Sigmoid colon (tissue), 7 donors: ENCODE results near the gene DPP6. TPM values are rescaled to one million over a fixed set of nuclear protein-coding genes. Genes with fewer than 3 reads are reported as not detected.

Experiments used
- DNase-seq: peaks from one replicate; pipeline ENCODE4 v3.0.0-alpha.2; 2019
- H3K27ac ChIP-seq, 4 donors: fragments of 200-600 bp; sonication (generic); one replicate each; pipeline ENCODE4 v1.5.1; 2016 to 2019; ENCODE audit warnings: mild to moderate bottlenecking in 1 of 4
- H3K27me3 ChIP-seq, 3 donors: fragments of 200-600 bp; sonication (generic); one replicate each; pipeline ENCODE4 v1.5.1; 2019; ENCODE audit warnings: mild to moderate bottlenecking in 1 of 3
- H3K36me3 ChIP-seq, 4 donors: fragments of 200-600 bp; sonication (generic); one replicate each; pipeline ENCODE4 v1.5.1; 2016 to 2019
- H3K4me1 ChIP-seq, 4 donors: fragments of 200-600 bp; sonication (generic); one replicate each; pipeline ENCODE4 v1.5.1; 2017 to 2019
- H3K4me3 ChIP-seq, 4 donors: fragments of 200-600 bp; sonication (generic); one replicate each; pipeline ENCODE4 v1.5.1; 2017 to 2019; ENCODE audit warnings: mild to moderate bottlenecking in 2 of 4, moderate library complexity in 1 of 4
- H3K9me3 ChIP-seq, 4 donors: fragments of 200-600 bp in 3 of 4; sonication (generic) in 3 of 4; one replicate each; pipeline versions ENCODE4 v1.5.1 to v1.6.1; 2013 to 2019
- EP300 ChIP-seq, 4 donors: sonication (generic); formaldehyde crosslinking; IDR thresholded peaks; one replicate each; pipeline ENCODE4 v1.6.1; 2017; ENCODE audit warnings: antibody characterized with exemption in 4 of 4
- POLR2A ChIP-seq, 2 donors: fragments of 450-650 bp; IDR thresholded peaks; one replicate each; pipeline ENCODE4 v1.6.1; 2016; ENCODE audit warnings: antibody characterized with exemption in 2 of 2, mild to moderate bottlenecking in 2 of 2, moderate library complexity in 2 of 2
- POLR2AphosphoS5 ChIP-seq, 4 donors: sonication (generic); formaldehyde crosslinking; IDR thresholded peaks; one replicate each; pipeline ENCODE4 v1.6.1; 2017; ENCODE audit warnings: antibody characterized with exemption in 4 of 4
- whole genome bisulfite sequencing, 2 donors: extraction: QIAGEN DNeasy Blood & Tissue Kit; methylation state at CpG; one replicate each; pipeline ENCODE4 v1.1.7; 2013; 5-methylcytosine and 5-hydroxymethylcytosine counted together
- intact Hi-C: fragments of 100-400 bp; cut with DNase I; formaldehyde crosslinking; loops from one replicate; pipeline ENCODE4 v1.15.1; 2023
- polyA plus RNA-seq, 3 donors: library from polyadenylated mRNA; stranded (reverse); fragments of 200-250 nt; gene quantifications; one replicate each; pipeline ENCODE4 v1.2.3, GENCODE V29; 2013
- total RNA-seq, 4 donors: library from RNA; depleted of rRNA; stranded (reverse); fragments of >200 nt; gene quantifications; one replicate each; pipeline ENCODE4 v1.1.0, GENCODE V29; 2016
- TF ChIP-seq, protein P1 (sequence below), 4 experiments: fragments of 450-650 bp in 3 of 4; fragments of 200-600 bp in 1 of 4; IDR thresholded peaks; one replicate each; pipeline ENCODE4 v1.5.1; 2016 to 2019; ENCODE audit warnings: antibody characterized with exemption in 4 of 4, mild to moderate bottlenecking in 3 of 4, moderate library complexity in 2 of 4
- donor health status: healthy with polysubstance abuse.
- donor health status: Bipolar disorder and iron deficiency.
- donor health status: healthy.

Gene DPP6
- total and polyA plus RNA-seq, 7 donors, result 1.2 to 53.2 (median 41.0) TPM; not detected in 1

DNA sequence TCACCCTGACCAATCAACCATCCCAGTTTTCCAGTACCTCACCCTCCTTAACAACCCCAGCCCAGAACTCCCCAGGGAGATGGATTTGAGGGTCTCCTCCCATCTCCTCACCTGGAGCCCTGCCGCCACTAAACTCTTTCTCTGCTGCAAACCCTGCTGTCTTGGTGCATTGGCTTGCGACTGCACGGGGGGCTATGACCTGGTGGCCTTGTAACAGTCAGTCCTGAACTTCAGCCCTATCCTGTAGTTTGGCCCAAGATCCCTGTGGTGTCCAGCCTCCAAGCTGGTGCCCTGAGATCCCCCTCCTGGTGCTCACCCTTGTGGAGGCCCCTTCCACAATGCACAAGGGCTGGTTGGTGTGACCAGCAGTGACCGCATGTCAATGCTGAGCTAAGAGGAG lies 858.8 kb downstream of the DPP6 start:
- Histone ChIP-seq H3K36me3 (no peaks in the 10 kb centered on the region), H3K27ac (no peak overlapping the region), H3K4me3 (no peak overlapping the region), H3K9me3 (no peaks in the 10 kb centered on the region), H3K4me1 (peaks cover 0 to 11% (median 9%) of the 10 kb centered on the region in 4 donors), H3K27me3 (peaks cover 6 to 47% (median 16%) of the 10 kb centered on the region in 3 donors)
- WGBS, 2 donors, result 96 to 98% methylated on average over 4 of the region's 4 CpGs
- TF ChIP-seq, protein P1, sequence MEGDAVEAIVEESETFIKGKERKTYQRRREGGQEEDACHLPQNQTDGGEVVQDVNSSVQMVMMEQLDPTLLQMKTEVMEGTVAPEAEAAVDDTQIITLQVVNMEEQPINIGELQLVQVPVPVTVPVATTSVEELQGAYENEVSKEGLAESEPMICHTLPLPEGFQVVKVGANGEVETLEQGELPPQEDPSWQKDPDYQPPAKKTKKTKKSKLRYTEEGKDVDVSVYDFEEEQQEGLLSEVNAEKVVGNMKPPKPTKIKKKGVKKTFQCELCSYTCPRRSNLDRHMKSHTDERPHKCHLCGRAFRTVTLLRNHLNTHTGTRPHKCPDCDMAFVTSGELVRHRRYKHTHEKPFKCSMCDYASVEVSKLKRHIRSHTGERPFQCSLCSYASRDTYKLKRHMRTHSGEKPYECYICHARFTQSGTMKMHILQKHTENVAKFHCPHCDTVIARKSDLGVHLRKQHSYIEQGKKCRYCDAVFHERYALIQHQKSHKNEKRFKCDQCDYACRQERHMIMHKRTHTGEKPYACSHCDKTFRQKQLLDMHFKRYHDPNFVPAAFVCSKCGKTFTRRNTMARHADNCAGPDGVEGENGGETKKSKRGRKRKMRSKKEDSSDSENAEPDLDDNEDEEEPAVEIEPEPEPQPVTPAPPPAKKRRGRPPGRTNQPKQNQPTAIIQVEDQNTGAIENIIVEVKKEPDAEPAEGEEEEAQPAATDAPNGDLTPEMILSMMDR (IDR thresholded peaks at IDR 0.05), result no peak
- TF ChIP-seq POLR2A (IDR thresholded peaks at IDR 0.05) (no peak), POLR2AphosphoS5 (IDR thresholded peaks at IDR 0.05) (no peak), EP300 (IDR thresholded peaks at IDR 0.05) (no peak)
- intact Hi-C loops, result no loop called here
- DNase-seq, result no peak

DNA sequence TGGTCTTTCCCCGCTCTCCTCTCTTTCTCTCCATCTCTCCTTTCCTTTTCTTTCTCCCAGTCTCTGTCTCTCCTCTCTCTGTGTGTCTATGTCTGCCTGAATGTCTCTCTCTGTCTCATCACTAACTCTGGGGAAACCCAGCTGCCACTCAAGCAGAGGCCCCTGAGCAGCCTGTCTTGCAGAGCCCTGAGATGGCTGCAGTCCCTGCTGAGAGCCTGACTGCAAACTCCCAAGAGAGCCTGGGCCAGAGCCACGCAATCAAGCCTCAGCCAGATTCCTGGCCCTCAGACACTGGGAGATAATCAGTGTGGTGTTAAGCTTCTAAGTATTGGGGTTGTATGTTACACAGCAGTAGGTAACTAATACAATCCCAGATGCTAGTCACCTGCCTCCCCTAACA lies 859.2 kb downstream of the DPP6 start:
- no peaks in the 10 kb centered on the region for H3K9me3 ChIP-seq
- peaks cover 6 to 51% (median 16%) of the 10 kb centered on the region in 3 donors for H3K27me3 ChIP-seq
- no peak overlapping the region for H3K4me3 ChIP-seq
- no peak overlapping the region for H3K27ac ChIP-seq
- DNase-seq, result no peak
- WGBS, 2 donors, result 91 to 95% methylated on average over 2 of the region's 2 CpGs
- H3K4me1 ChIP-seq, result peaks cover 0 to 11% (median 9%) of the 10 kb centered on the region in 4 donors
- H3K36me3 ChIP-seq, result no peaks in the 10 kb centered on the region
- intact Hi-C loops, result no loop called here
- no peak for TF ChIP-seq EP300 (IDR thresholded peaks at IDR 0.05)
- TF ChIP-seq, protein P1 (IDR thresholded peaks at IDR 0.05), result no peak
- TF ChIP-seq POLR2AphosphoS5 (IDR thresholded peaks at IDR 0.05), result no peak

DNA sequence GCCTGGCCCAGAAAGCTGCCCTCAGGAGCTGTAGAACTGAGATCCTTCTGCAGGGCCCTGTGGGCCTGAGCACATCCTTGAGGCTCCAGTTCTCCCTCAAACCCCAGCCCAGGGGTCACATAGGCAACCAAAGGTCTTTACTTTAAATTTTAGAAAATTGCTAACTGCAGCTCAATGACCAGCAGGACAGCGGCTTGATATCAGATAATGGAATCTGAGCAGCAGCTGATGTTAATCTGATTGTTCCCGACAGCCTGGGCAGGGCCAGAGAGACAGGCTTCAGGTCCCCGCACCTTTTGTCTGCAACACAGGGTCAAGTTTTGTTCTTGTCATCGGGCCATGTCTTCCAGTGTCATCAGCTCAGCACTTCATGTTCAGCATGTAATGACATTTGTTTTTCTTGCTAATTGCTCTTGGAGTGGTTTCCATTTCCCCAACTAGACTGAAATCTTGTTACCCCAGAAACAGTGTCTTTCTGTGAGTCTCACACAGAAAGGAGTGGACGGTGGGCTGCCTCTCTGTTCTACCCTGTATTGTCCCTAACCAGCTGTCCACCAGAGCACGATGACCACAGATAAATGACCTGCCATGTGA lies 859.8 kb downstream of the DPP6 start:
- Histone ChIP-seq H3K27ac (no peak overlapping the region), H3K4me3 (no peak overlapping the region), H3K36me3 (no peaks in the 10 kb centered on the region), H3K4me1 (peaks cover 0 to 11% (median 9%) of the 10 kb centered on the region in 4 donors), H3K27me3 (peaks cover 6 to 53% (median 16%) of the 10 kb centered on the region in 3 donors), H3K9me3 (no peaks in the 10 kb centered on the region)
- TF ChIP-seq EP300 (IDR thresholded peaks at IDR 0.05), result no peak
- TF ChIP-seq POLR2AphosphoS5 (IDR thresholded peaks at IDR 0.05), result no peak
- TF ChIP-seq POLR2A (IDR thresholded peaks at IDR 0.05), result no peak
- TF ChIP-seq, protein P1 (IDR thresholded peaks at IDR 0.05), result no peak
- intact Hi-C loops, result no loop called here
- no peak for DNase-seq
- WGBS, 2 donors, result 87 to 94% methylated on average over 6 of the region's 6 CpGs

DNA sequence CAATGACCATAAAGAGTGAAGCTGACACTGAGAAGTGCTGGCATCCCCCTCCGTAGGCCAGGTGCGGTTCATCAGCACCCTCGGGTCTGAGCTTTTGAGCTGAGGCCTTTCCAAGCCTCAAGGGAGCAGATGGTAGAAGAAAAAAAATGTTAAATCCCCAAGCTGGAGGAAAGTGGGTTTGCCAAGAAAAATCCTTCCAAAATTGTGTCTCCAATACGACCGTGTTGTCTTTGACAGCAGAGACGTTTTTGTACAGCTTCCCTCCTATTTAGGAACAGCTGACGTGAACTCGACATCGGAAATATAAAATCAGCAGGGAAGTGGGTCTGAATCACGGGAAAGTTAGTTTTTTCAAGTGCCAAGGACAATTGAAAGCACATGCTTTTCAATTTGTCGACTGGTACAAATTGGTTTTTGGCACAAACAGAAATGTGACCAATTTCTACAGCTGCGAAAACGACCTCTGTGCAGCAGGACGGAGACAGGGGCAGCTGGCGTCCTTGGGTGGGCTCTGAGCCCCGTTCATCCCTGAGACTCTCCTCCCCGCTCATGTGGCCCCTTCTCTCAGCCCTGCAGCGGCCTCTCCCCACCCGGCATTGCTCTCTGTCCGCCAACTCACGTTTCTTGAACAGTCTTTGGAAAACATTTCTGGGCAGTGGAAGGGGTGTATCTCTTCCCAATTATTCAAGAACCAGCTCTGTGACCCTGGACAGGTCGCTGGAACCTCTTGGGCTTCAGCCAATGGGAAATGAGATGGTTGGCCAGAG lies 860.9 kb downstream of the DPP6 start:
- WGBS, 2 donors, result 70 to 76% methylated on average over 22 of the region's 22 CpGs
- intact Hi-C loops, result no loop called here
- Histone ChIP-seq H3K4me3 (no peak overlapping the region), H3K9me3 (no peaks in the 10 kb centered on the region), H3K36me3 (no peaks in the 10 kb centered on the region), H3K4me1 (peaks cover 0 to 11% (median 9%) of the 10 kb centered on the region in 4 donors), H3K27me3 (peaks cover 6 to 45% (median 16%) of the 10 kb centered on the region in 3 donors), H3K27ac (no peak overlapping the region)
- DNase-seq, result no peak
- TF ChIP-seq, protein P1 (IDR thresholded peaks at IDR 0.05), result no peak
- TF ChIP-seq EP300 (IDR thresholded peaks at IDR 0.05) (no peak), POLR2A (IDR thresholded peaks at IDR 0.05) (no peak), POLR2AphosphoS5 (IDR thresholded peaks at IDR 0.05) (no peak)
